ENCODE measurements around the gene AKT1. TPM values are rescaled to one million over a fixed set of nuclear protein-coding genes. Genes with fewer than 3 reads are reported as not detected.

AKT1 gene
- total and polyA plus RNA-seq, 2 of the 4 experiments (the other 2 are of a cell fraction) = 193 to 221 TPM

- Histone ChIP-seq H4K5ac (ENCODE audit: low read depth, low read length) (no peak overlapping the region), H3K4me3 (ENCODE audit: insufficient read depth, low read depth, low read length) (no peak overlapping the region), H2BK5ac (ENCODE audit: low read depth, low read length, poor library complexity, severe bottlenecking) (no peak overlapping the region), H3K27me3 (ENCODE audit: control insufficient read depth, insufficient read depth, low read length) (no peaks in the 10 kb centered on the region), H4K91ac (ENCODE audit: insufficient read depth, low read depth, low read length) (no peak overlapping the region), H3K27ac (ENCODE audit: insufficient read depth, low read length) (no peak overlapping the region), H3K56ac (ENCODE audit: extremely low read depth, insufficient read depth, low read length) (no peak overlapping the region), H2BK120ac (ENCODE audit: low read depth, low read length) (no peak overlapping the region), H3K79me1 (ENCODE audit: low read depth in 1 of 2, low read length in 2 of 2) (no peaks in the 10 kb centered on the region), H2BK20ac (ENCODE audit: low read depth, low read length) (no peak overlapping the region), H4K20me1 (ENCODE audit: insufficient read depth, low read length) (no peaks in the 10 kb centered on the region), H3K4me2 (ENCODE audit: low read depth, low read length) (no peak overlapping the region), H3K36me3 (ENCODE audit: control insufficient read depth, insufficient read depth, low read length) (no peaks in the 10 kb centered on the region), H3K9me3 (ENCODE audit: control insufficient read depth, insufficient read depth, low read length) (no peaks in the 10 kb centered on the region), H2AFZ (replicated peaks; ENCODE audit: low read length, poor library complexity) (no peak overlapping the region), H3K9me1 (ENCODE audit: insufficient read depth, low read length) (peaks cover 5% of the 10 kb centered on the region; the same call in 1 of the 2 replicates), H2BK15ac (ENCODE audit: low read depth, low read length) (no peak overlapping the region), H4K8ac (ENCODE audit: low read depth in 2 of 2, low read length in 2 of 2) (no peak overlapping the region), H3K4me1 (ENCODE audit: control insufficient read depth, insufficient read depth, low read length) (peaks cover 15% of the 10 kb centered on the region), H2AK9ac (replicated peaks; ENCODE audit: low read depth, low read length, poor library complexity) (no peak overlapping the region), H2AK5ac (ENCODE audit: low read depth, low read length) (0 out of 2 replicates have a peak overlapping the region, but pooled peaks have one; percentile 29), H3K23ac (ENCODE audit: low read depth, low read length) (no peak overlapping the region), H3K4ac (ENCODE audit: low read depth, low read length) (no peak overlapping the region), H3K14ac (replicated peaks; ENCODE audit: low read depth, low read length) (no peak overlapping the region), H3K9ac (ENCODE audit: low read depth, low read length) (no peak overlapping the region), H3K18ac (ENCODE audit: low read depth, low read length) (no peak overlapping the region)
- DNase-seq (no peak), ATAC-seq (ENCODE audit: low read depth) (no peak)
- 92% methylated on average over 2 of the region's 9 CpGs; no CpG with 5 or more reads in 1 of the 2 experiments for WGBS, 2 experiments (ENCODE audit: extremely low coverage in 2 of 2, insufficient read length in 1 of 2)
- no TSS peak for BruUV-seq (replicated peaks)
- POLR2A ChIA-PET (ENCODE audit: unreplicated experiment) = no interaction called here
- CTCF ChIA-PET = no interaction called here
- TF ChIP-seq POLR2A (IDR thresholded peaks at IDR 0.05; ENCODE audit: low read depth, low read length) = no peak
- no peak for TF ChIP-seq NFE2L2 (IDR thresholded peaks at IDR 0.05; ENCODE audit: low read depth, low read length)
- no peak for TF ChIP-seq CHD1 (IDR thresholded peaks at IDR 0.05; ENCODE audit: low read depth, low read length)
- no peak for TF ChIP-seq MAFK (IDR thresholded peaks at IDR 0.05; ENCODE audit: low read depth, low read length)
- dilution Hi-C loops (cut with HindIII; ENCODE audit: low sequenced_read_pairs, unreplicated experiment) = no loop called here
- intact Hi-C loops (cut with micrococcal nuclease) = no loop called here
- in situ Hi-C loops (cut with MboI; ENCODE audit: low sequenced_read_pairs) = no loop called here
Observed at GRCh38 chr14:104734601-104734990, 61.0 kb downstream of the AKT1 start.
